GM10248 (cell line): Measurements from ENCODE around the gene PHAF1.

Experiments used
- CTCF ChIA-PET: fragments of 300-600 bp; sonication (Branson Sonifier 250); formaldehyde crosslinking; extraction: SDS; loops from one replicate; lab custom pipeline; 2021; ENCODE audit warnings: antibody characterized with exemption; lab: Yijun Ruan, JAX
- POLR2A ChIA-PET: fragments of 350-650 bp; sonication (Branson Sonifier 250); formaldehyde crosslinking; extraction: SDS; loops from one replicate; lab custom pipeline; 2020; ENCODE audit warnings: antibody characterized with exemption; lab: Yijun Ruan, JAX
- DNase-seq: peaks from one replicate; pipeline ENCODE4 v3.0.0; 2012; ENCODE audit errors: extremely low spot score
- TF ChIP-seq, protein P1 (sequence below): IDR thresholded peaks from 2 replicates; pipeline ENCODE4 v1.5.1; 2012; ENCODE audit warnings: mild to moderate bottlenecking, low read depth; ENCODE audit errors: extremely low read depth, missing control alignments, control extremely low read depth

PHAF1 gene

DNA sequence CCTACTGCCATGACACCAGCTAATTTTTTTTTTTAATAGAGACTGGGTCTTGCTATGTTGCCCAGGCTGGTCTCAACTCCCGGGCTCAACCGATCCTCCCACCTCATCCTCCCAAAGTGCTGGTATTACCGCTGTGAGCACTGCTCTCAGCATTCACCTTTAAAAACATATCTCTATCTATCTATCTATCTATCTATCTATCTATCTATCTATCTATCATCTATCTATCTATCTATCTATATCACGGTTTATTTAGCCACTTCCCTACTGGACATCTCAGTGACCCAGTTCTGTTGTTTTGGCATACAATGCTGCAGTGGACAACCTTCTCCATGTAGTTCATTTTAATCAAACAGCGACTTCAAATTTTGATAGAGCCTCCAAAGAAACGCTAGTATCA, 1.3 kb upstream of the PHAF1 start:
- CTCF ChIA-PET: interaction anchor here (1.2 to 10.0 kb wide), 3 partner anchors 13 to 93 kb away, joined by 3 to 169 read pairs (median 4); no protein-coding TSS in a partner anchor
- POLR2A ChIA-PET: no interaction called here
- no peak for DNase-seq
- TF ChIP-seq, protein P1, sequence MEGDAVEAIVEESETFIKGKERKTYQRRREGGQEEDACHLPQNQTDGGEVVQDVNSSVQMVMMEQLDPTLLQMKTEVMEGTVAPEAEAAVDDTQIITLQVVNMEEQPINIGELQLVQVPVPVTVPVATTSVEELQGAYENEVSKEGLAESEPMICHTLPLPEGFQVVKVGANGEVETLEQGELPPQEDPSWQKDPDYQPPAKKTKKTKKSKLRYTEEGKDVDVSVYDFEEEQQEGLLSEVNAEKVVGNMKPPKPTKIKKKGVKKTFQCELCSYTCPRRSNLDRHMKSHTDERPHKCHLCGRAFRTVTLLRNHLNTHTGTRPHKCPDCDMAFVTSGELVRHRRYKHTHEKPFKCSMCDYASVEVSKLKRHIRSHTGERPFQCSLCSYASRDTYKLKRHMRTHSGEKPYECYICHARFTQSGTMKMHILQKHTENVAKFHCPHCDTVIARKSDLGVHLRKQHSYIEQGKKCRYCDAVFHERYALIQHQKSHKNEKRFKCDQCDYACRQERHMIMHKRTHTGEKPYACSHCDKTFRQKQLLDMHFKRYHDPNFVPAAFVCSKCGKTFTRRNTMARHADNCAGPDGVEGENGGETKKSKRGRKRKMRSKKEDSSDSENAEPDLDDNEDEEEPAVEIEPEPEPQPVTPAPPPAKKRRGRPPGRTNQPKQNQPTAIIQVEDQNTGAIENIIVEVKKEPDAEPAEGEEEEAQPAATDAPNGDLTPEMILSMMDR: no peak

DNA sequence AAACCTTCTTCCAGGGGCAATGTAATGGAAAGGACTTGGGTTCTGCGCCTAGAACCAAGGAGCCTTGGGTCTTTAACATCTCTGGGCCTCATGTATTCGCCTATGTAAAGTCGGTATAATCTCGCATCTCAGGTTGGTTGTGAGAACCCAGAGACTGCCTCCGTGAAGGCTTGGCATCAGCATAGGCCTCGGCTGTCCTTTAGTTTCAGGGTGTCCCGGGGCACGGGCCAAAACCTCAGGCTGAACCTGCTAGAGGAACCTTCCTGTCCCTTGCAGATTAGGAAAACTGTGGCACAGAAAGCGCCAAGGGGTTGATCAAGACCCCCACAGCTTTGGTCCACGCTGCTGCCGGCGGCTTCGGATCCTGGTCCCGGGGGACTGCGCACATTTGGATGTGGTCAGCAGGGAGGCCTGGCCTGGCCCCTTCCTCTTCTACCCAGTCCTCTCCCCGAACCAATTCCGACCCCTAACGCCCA, 772 bp upstream of the PHAF1 start:
- no peak for DNase-seq
- TF ChIP-seq, protein P1: no peak
- ChIA-PET CTCF (interaction anchor here (2.2 kb wide), 1 partner anchor 91 kb away, joined by 8 read pairs; no protein-coding TSS in a partner anchor), POLR2A (no interaction called here)

DNA sequence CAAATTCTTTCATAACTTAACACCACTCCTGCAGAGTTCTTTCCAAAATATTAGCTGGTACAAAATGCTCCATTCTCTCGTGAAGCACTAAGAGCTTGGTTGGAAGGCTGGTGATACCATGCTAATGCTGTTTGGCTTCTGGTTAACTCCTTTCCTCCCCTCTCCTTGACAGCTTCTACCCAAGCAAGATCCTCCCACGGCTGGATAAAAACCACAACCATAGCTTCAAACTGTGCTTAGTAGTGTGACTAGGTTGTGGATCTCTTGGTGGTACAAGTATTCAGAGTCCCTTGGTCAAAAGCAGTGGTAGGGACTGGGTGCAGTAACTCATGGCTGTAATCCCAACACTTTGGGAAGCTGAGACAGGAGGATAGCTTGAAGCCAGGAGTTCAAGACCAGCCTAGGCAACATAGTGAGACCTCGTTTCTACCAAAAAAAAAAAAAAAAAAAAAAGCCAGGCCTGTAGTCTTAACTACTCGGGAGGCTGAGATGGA, 2.3 kb downstream of the PHAF1 start:
- ChIA-PET POLR2A (interaction anchor here (0.6 kb wide), 1 partner anchor 41 kb away, joined by 3 read pairs; no protein-coding TSS in a partner anchor), CTCF (interaction anchor here (1.0 to 2.2 kb wide), 12 partner anchors 8 to 133 kb away, joined by 3 to 10 read pairs (median 4); partner anchors contain the start of genes B3GNT9, FBXL8 and TRADD)
- DNase-seq: no peak
- TF ChIP-seq, protein P1: no peak

DNA sequence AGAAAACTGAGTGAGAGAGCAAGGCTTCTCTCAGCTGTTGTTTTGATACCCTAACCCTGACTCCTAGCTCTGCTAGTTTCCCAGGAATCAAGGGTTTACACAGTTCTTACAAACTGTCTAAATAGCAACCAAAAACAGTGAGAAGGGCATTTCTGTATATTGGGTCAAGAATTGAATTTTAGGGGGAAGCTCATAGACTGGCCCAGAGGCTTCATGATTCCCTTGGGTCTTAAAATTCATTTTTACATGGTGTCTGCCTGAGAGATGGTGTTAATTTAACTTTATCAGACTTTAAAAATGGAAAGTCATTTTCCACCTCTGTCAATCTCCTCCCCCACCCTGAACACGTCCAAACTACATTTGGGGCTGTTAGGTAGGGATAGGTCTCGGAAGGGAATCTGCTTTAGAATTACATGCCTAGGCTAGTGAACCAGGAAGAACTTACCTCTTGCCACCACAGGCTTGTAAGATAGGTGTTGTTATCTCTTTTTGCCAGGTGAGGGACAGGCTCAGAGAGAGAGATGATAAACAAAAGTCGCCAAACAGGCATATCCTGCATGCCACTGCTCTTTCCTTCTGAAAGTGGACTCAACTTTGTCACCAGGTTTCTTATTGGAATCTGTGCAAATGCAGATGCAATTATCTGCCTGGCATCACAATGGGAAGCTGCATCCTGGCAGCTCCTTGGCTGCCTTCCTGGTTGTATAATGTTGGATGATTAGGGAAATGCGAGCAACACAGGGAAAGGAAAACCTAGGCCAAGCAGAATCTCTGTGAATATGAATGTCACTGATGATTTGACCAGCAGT, 3.1 kb downstream of the PHAF1 start:
- CTCF ChIA-PET: interaction anchor here (0.9 to 2.2 kb wide), 11 partner anchors 8 to 176 kb away, joined by 3 to 10 read pairs (median 5); partner anchors contain the start of genes FBXL8 and TRADD
- POLR2A ChIA-PET: no interaction called here
- TF ChIP-seq, protein P1: no peak
- DNase-seq: no peak

DNA sequence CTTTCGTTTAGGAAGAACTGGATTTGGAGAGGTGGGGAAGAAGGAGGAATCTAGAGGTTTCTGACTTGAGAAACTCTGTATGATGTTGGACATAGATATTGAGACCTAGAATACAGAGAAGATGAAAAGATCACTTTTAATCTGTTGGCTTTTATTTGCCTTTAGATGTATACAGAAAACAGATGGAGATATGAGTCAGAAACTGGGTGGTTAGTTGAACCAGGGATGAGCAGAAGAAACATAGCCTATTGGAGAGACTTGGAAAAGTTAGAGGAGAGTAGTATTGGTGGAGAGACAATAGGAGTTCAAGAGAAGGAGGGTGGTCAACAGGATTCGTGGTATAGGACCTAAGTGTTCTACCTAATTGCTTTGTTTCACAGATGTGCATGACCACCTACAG, 5.1 kb downstream of the PHAF1 start:
- ChIA-PET CTCF (interaction anchor here (1.4 to 2.8 kb wide), 4 partner anchors 39 to 160 kb away, joined by 3 to 8 read pairs (median 6); no protein-coding TSS in a partner anchor), POLR2A (no interaction called here)
- TF ChIP-seq, protein P1: no peak

DNA sequence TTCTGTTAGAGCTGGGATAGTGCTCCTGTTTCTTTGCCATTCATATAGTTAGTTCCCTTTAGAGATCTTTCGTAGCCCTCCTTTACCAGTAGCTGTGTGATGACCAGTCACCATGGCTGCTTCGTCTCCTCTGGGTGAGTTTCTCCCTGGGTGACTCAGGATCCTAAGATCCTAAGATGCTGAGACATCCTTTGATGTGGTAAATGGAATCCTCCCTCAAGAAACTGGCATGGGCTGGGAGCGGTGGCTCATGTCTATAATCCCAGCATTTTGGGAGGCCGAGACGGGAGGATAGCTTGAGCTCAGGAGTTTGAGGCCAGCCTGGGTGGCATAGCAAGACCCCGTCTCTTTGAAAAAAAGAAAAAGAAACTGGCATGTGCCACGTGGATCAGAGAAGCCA, 5.9 kb downstream of the PHAF1 start:
- TF ChIP-seq, protein P1: no peak
- POLR2A ChIA-PET: interaction anchor here (0.5 to 0.9 kb wide), 2 partner anchors 35 to 87 kb away, joined by 3 to 13 read pairs; partner anchors contain the start of gene B3GNT9
- no peak for DNase-seq
- CTCF ChIA-PET: interaction anchor here (1.0 to 2.8 kb wide), 6 partner anchors 15 to 161 kb away, joined by 3 to 8 read pairs (median 4); no protein-coding TSS in a partner anchor

More for the DNA sequence above, 5.1 kb downstream of the PHAF1 start:
- DNase-seq: no peak
